ENCODE results near the gene CPSF4.

- TF ChIP-seq CTCF (IDR thresholded peaks at IDR 0.05; ENCODE audit: low read depth, low read length, poor library complexity, severe bottlenecking) (no peak), EZH2phosphoT487 (IDR thresholded peaks at IDR 0.05; ENCODE audit: borderline replicate concordance, low read length) (no peak)
These were observed 17.8 kb upstream of the CPSF4 start for GRCh38 chr7:99420986-99421385.

All from DOHH2 (cell line).